HG02759 (cell line): ENCODE measurements around the gene C5orf46.
"Not testable (repeated sequence)": the region's sequence is repeated elsewhere in the genome, so short reads cannot be mapped to it uniquely, and the experiment has no call there.

Experiments
- ATAC-seq: cut with Tn5 transposase; IDR thresholded peaks from one replicate; pipeline ENCODE4 v1.9.1; 2021; ENCODE audit warnings: mild to moderate bottlenecking, moderate library complexity; ENCODE audit not compliant: unreplicated experiment

The C5orf46 gene

DNA sequence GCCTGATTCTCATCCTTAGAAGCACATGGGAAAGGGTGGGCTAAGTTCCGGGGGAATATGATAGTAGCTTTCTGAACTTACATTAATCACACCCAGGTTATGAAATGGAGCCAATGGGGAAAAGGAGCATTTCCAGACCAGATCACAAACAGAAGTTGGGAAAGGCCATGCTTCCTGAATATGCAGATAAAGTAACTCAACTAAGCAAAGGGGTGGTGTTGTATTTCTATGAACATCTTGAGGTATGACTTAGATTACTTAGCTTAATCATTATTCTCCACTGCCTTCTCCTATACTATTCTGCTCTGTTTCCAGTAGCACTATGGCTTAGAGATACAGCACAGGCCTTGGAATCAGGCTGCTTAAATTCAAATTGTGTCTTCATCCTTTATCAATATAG lies 10.5 kb downstream of the C5orf46 start:
- ATAC-seq = no peak

DNA sequence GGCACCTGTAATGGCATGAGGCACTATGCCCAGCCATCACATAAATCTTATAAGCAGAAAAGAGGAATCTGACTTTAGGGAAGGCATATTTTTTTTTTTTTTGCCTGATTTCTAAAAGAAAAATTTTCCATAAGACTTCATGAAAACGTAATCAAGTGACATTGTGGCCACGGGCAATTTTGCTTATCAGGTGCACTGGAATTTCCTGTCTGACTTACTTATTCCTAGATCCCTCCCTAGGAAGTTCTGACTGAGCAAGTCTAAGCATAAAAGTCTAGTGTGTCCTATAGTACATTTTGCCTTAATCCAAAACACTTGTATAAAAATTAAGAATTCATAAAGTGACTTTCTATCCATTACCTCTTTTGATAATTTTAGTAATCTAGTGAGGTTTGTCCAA lies 12.5 kb downstream of the C5orf46 start:
- ATAC-seq = no peak

GRCh38 chr5:147892696-147893296 lies 13.5 kb downstream of the C5orf46 start:
- ATAC-seq = no peak

- ATAC-seq = no peak
These were observed 18.4 kb downstream of the C5orf46 start for GRCh38 chr5:147887930-147888329.

DNA sequence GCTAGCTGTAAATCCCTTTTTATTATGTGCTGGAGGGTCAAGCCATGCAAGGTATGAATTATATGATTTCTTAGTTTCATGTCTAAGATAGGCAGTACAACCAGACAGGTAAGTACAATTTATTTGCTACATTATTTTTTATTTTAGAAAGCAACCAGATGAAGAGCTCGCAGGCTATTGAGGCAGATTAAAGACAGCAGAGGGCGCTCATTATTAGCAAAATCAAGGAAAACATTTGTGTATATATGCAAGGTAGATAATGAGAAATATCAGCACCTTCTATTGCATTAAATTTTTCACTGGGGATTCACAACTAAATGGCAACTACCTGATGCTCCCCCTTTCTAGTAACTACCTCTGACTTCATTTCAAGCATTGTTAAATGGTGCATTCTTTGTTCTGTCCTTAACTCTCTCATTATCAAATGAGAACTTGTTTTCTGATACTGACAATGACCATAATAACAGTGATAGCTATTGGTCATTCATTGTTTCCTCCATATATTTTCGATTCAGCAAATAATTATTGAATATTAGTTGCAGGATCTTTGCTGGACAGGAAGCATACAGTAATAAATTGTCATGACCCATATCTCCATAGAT lies 19.2 kb downstream of the C5orf46 start:
- ATAC-seq = no peak

- no peak for ATAC-seq
These were observed 23.6 kb downstream of the C5orf46 start for GRCh38 chr5:147882586-147883313.

DNA sequence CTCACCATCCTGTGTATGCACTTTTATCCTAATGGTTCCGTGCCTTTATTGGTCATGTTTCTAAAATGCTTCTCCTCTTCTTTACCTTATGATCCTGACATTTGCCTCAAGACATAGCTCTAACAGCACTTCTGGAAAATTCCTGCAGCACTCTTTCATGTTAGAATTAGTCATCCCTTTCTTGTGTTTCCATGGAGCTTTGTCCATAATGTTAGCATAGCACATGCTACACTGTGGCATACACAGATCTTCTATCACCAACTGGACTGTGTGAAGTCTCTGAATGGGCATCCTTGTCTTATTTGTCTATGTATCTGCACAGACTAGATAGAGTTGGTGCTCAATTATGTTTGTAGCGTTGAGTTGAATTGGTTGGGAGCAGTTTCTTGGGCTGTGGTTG lies 25.9 kb downstream of the C5orf46 start:
- no peak for ATAC-seq

GRCh38 chr5:147879784-147880183 lies 26.6 kb downstream of the C5orf46 start:
- ATAC-seq = no peak

GRCh38 chr5:147878066-147878759 lies 28.1 kb downstream of the C5orf46 start, which contains the start of gene SCGB3A2:
TSS of gene SCGB3A2 (plus strand) at chr5:147878711. CDS start at chr5:147878804, 93 bp downstream.
- no peak for ATAC-seq

- no peak for ATAC-seq
These were observed 29.7 kb downstream of the C5orf46 start for GRCh38 chr5:147876626-147877025.

GRCh38 chr5:147876141-147876540 lies 30.2 kb downstream of the C5orf46 start:
- ATAC-seq = no peak

DNA sequence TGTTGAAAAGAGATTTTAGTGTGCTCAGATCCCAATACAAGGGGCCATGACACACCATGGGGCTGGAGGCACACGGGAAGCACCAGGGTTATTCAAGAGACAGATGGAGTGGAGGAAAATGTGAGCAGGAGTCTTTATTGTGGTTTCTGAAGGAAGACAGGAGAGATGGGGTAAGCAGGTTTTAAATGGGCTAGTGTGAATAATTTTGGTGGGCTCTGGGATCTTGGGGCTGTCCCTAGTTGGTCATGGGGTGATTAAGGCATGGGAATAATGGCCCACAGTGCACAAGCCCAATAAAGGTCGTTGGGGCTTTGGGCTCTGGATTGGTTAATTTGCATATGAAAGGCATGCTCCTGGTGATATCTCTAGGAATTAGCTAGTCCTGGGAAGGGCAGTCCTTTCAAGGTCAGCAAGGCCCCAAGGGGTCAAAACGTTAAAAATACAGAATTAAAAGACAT lies 31.4 kb downstream of the C5orf46 start:
- no peak for ATAC-seq

- not testable (repeated sequence) for ATAC-seq
These were observed 32.0 kb downstream of the C5orf46 start for GRCh38 chr5:147874118-147874875.

GRCh38 chr5:147872744-147873435 lies 33.4 kb downstream of the C5orf46 start:
- not testable (repeated sequence) for ATAC-seq

DNA sequence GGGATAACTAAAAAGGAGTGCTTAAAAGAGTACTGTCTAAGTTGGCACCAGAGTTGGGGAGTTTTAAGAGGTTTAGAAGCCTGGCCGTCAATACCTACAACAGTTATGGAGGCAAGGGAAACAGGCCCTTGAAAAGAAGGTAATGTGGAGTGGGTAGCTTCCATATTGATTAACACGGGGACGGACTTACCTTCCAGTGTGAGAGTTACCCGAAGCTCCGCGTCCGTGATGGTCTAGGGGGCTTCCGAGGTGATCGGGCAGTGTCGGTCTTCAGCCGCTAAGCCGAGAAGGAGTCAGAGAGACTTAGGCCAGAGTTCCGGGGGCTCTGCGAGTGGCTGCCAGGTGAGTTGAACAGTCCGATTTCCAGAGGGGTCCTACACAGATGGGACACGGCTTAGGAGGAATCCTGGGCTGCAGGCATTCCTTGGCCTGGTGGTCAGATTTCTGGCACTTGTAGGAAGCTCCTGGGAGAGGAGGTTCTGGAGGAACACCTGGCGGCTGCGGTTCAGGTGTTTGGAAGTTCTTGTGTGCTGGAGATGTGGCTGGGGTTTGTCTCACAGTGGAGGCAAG lies 34.3 kb downstream of the C5orf46 start:
- ATAC-seq = not testable (repeated sequence)

DNA sequence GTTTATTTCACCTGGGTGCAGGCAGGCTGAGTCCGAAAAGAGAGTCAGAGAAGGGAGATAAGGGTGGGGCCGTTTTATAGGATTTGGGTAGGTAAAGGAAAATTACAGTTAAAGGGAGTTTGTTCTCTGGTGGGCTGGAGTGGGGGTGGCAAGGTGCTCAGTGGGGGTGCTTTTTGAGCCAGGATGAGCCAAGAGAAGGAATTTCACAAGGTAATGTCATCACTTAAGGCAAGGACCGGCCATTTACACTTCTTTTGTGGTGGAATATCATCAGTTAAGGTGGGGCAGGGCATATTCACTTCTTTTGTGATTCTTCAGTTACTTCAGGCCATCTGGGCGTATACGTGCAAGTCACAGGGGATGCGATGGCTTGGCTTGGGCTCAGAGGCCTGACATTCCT lies 36.4 kb downstream of the C5orf46 start:
- ATAC-seq = not testable (repeated sequence)

GRCh38 chr5:147869112-147869511 lies 37.2 kb downstream of the C5orf46 start:
- no peak for ATAC-seq

GRCh38 chr5:147863454-147864158 lies 42.7 kb downstream of the C5orf46 start:
- ATAC-seq = no peak

DNA sequence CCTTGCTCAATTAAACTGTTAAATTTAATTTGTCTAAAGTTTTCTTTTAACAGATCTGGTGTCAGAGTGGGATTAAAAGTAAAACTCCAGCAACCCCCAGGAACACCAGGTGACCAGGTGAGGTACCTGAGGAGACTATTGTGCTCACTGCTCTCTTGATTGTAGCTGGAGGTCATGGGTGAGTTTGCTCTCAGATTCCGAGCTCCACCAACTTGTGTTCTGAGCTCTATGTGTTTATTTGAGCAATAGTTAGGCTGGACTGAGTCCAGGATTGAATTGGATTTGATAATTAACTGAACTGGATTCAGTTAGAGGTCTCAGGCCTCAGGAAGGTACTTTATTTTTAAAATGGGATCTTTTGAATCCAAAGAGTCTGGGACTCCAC lies 45.7 kb downstream of the C5orf46 start:
- ATAC-seq = no peak
